Endothelial cell of umbilical vein (primary cell): Measurements from ENCODE around the gene PKD2L2. TPM values are rescaled to one million over a fixed set of nuclear protein-coding genes. Genes with fewer than 3 reads are reported as not detected.
A peak's percentile ranks its signal among the peaks of the same experiment; 100 is the strongest.

Source experiments
- BruUV-seq: library from RNA; stranded (reverse); fragments of 400-500 nt; replicated peaks from 2 replicates; lab custom pipeline; 2021; lab: Mats Ljungman, UMichigan
- CTCF ChIA-PET: fragments of 300-600, 350-600 bp; sonication (Branson Sonifier 250); formaldehyde crosslinking; loops from one replicate; lab custom pipeline; 2021; ENCODE audit warnings: antibody characterized with exemption, inconsistent platforms; lab: Charles Lee
- POLR2A ChIA-PET: fragments of 300-600, 350-600 bp; sonication (Branson Sonifier 250); formaldehyde crosslinking; loops from one replicate; lab custom pipeline; 2021; ENCODE audit warnings: antibody characterized with exemption, inconsistent platforms; lab: Charles Lee
- DNase-seq: peaks from one replicate; pipeline ENCODE4 v3.0.0-alpha.2; 2011; ENCODE audit warnings: low read depth, low spot score
- FAIRE-seq: peaks from 2 replicates; lab custom pipeline; 2011; peaks lifted over from hg19 to GRCh38; lab: Jason Lieb, UNC
- H2AFZ ChIP-seq: 2 replicates; pipeline ENCODE4 v1.6.0; 2012; ENCODE audit warnings: low read depth, low read length, control low read depth, inconsistent platforms
- H3K27ac ChIP-seq: 2 replicates; pipeline ENCODE4 v1.5.1; 2011; ENCODE audit warnings: low read depth, mild to moderate bottlenecking, control low read depth, low read length, moderate library complexity; ENCODE audit not compliant: insufficient read depth
- H3K27me3 ChIP-seq, 2 experiments: 2 replicates each; pipeline versions ENCODE4 v1.6.0 to v1.6.1; 2011; ENCODE audit warnings: low read length in 2 of 2, mixed read lengths in 1 of 2; ENCODE audit not compliant: control insufficient read depth in 2 of 2, insufficient read depth in 2 of 2
- H3K36me3 ChIP-seq, 2 experiments: 2 replicates in 1 of 2; 3 replicates in 1 of 2; pipeline ENCODE4 v1.5.1; 2011; ENCODE audit warnings: low read length in 2 of 2, mild to moderate bottlenecking in 1 of 2, moderate library complexity in 1 of 2; ENCODE audit not compliant: control insufficient read depth in 2 of 2, insufficient read depth in 2 of 2; ENCODE audit errors: extremely low read depth in 1 of 2
- H3K4me1 ChIP-seq: 3 replicates; pipeline ENCODE4 v1.5.1; 2011; ENCODE audit warnings: mild to moderate bottlenecking, low read length; ENCODE audit not compliant: control insufficient read depth, insufficient read depth; ENCODE audit errors: extremely low read depth
- H3K4me2 ChIP-seq: 2 replicates; pipeline ENCODE4 v1.6.1; 2011; ENCODE audit warnings: low read length, control low read depth, mixed read lengths; ENCODE audit not compliant: insufficient read depth
- H3K4me3 ChIP-seq, 3 experiments: fragments of 200-600 bp in 1 of 3; sonication (generic), shearing (Covaris generic) in 1 of 3; replicated peaks in 1 of 3; 2 replicates each; pipeline ENCODE4 v1.5.1; 2011 to 2016; ENCODE audit warnings: control low read depth in 3 of 3, low read length in 3 of 3, mild to moderate bottlenecking in 2 of 3, inconsistent platforms in 1 of 3, low read depth in 1 of 3, moderate library complexity in 1 of 3; ENCODE audit not compliant: insufficient read depth in 1 of 3
- H3K79me2 ChIP-seq: 2 replicates; pipeline ENCODE4 v1.6.0; 2012; ENCODE audit warnings: low read length, inconsistent platforms; ENCODE audit not compliant: control insufficient read depth, insufficient read depth
- H3K9ac ChIP-seq: replicated peaks from 2 replicates; pipeline ENCODE3; 2011; ENCODE audit warnings: low read length, control low read depth; ENCODE audit not compliant: insufficient read depth; ENCODE audit errors: extremely low read depth
- H3K9me1 ChIP-seq: replicated peaks from 3 replicates; pipeline ENCODE4 v1.6.0; 2011; ENCODE audit warnings: mild to moderate bottlenecking, low read length; ENCODE audit not compliant: control insufficient read depth, insufficient read depth; ENCODE audit errors: extremely low read depth
- H3K9me3 ChIP-seq: replicated peaks from 2 replicates; pipeline ENCODE4 v1.5.1; 2012; ENCODE audit warnings: low read length, inconsistent platforms; ENCODE audit not compliant: control insufficient read depth, insufficient read depth
- H4K20me1 ChIP-seq: replicated peaks from 2 replicates; pipeline ENCODE3; 2011; ENCODE audit warnings: mild to moderate bottlenecking, low read length; ENCODE audit not compliant: control insufficient read depth, insufficient read depth; ENCODE audit errors: extremely low read depth
- CTCF ChIP-seq, 2 donors: IDR thresholded peaks; 1 replicate in 1 of 2; 2 replicates in 1 of 2; pipeline ENCODE4 v1.5.1; 2011; ENCODE audit warnings: low read length in 2 of 2, mild to moderate bottlenecking in 2 of 2, moderate library complexity in 2 of 2, control low read depth in 1 of 2, inconsistent platforms in 1 of 2, low read depth in 1 of 2; ENCODE audit not compliant: insufficient read depth in 1 of 2; ENCODE audit errors: extremely low read depth in 1 of 2
- EZH2 ChIP-seq: IDR thresholded peaks from 2 replicates; pipeline ENCODE4 v1.6.1; 2012; ENCODE audit warnings: borderline replicate concordance, low read depth, mild to moderate bottlenecking, moderate library complexity, low read length, inconsistent platforms; ENCODE audit not compliant: severe bottlenecking
- FOS ChIP-seq: IDR thresholded peaks from 2 replicates; pipeline ENCODE4 v1.6.1; 2011; ENCODE audit warnings: mild to moderate bottlenecking, low read length, moderate library complexity, borderline replicate concordance; ENCODE audit not compliant: insufficient read depth
- GATA2 ChIP-seq: IDR thresholded peaks from 2 replicates; pipeline ENCODE4 v1.7.0; 2011; ENCODE audit warnings: low read depth, mild to moderate bottlenecking, moderate library complexity, mixed read lengths, low read length; ENCODE audit not compliant: insufficient read length, insufficient read depth
- JUN ChIP-seq: IDR thresholded peaks from 2 replicates; pipeline ENCODE4 v1.6.1; 2011; ENCODE audit warnings: borderline replicate concordance, low read depth; ENCODE audit not compliant: insufficient read length, insufficient read depth
- MYC ChIP-seq: IDR thresholded peaks from one replicate; pipeline ENCODE4 v1.6.1; 2011; ENCODE audit warnings: mild to moderate bottlenecking, low read depth, low read length
- POLR2A ChIP-seq: IDR thresholded peaks from 2 replicates; pipeline ENCODE4 v1.6.1; 2012; ENCODE audit warnings: low read depth, mild to moderate bottlenecking, control low read depth, low read length
- POLR2AphosphoS5 ChIP-seq: IDR thresholded peaks from 2 replicates; pipeline ENCODE4 v1.6.1; 2012; ENCODE audit warnings: low read depth, mild to moderate bottlenecking, control low read depth, low read length, moderate library complexity; ENCODE audit not compliant: insufficient read depth
- dilution Hi-C: fragments of 300-500 bp; cut with MboI; formaldehyde crosslinking; loops from one replicate; pipeline ENCODE4 v1.15.0; 2019; ENCODE audit warnings: low sequenced_read_pairs; ENCODE audit not compliant: extremely low pct_ligation_motif_present
- intact Hi-C: fragments of 100-400 bp; cut with micrococcal nuclease; formaldehyde crosslinking; loops from one replicate; pipeline ENCODE4 v1.10.0; 2022
- polyA plus RNA-seq, 4 experiments: library from polyadenylated mRNA; depleted of rRNA in 3 of 4; stranded (reverse) in 3 of 4; unstranded in 1 of 4; fragments of >200 nt; gene quantifications; 2 replicates each; pipeline versions ENCODE4 v1.2.1 to v1.2.3, GENCODE V29; 2011 to 2012; ENCODE audit warnings: missing spikeins in 1 of 4
- total RNA-seq: library from RNA; stranded (reverse); gene quantifications from 2 replicates; pipeline ENCODE4 v1.2.3, GENCODE V29; 2021
- TF ChIP-seq, protein P1 (sequence below): IDR thresholded peaks from 2 replicates; pipeline ENCODE4 v1.6.1; 2011; ENCODE audit not compliant: insufficient read depth, insufficient read length

PKD2L2 gene
- total and polyA plus RNA-seq, 2 donors (not counting 3 experiments of a cell fraction or from before 2014, with no cell fraction given): not detected

- dilution Hi-C loops (no loop called here), intact Hi-C loops (no loop called here)
- no peaks in the 10 kb centered on the region for H4K20me1 ChIP-seq
- peak overlapping the region; percentile 21 for H3K27ac ChIP-seq
- FAIRE-seq (peak; percentile 81), DNase-seq (peak; percentile 73)
- no peaks in the 10 kb centered on the region for H3K36me3 ChIP-seq
- POLR2A ChIA-PET: no interaction called here
- peaks cover 37% of the 10 kb centered on the region for H3K4me1 ChIP-seq
- no peaks in the 10 kb centered on the region for H3K9me1 ChIP-seq
- H3K9me3 ChIP-seq: no peaks in the 10 kb centered on the region
- no peak overlapping the region for H3K4me3 ChIP-seq
- CTCF ChIA-PET: interaction anchor here (0.7 to 3.6 kb wide), 7 partner anchors 13 to 173 kb away, joined by 3 to 14 read pairs (median 3); no protein-coding TSS in a partner anchor
- no peak overlapping the region for H3K4me2 ChIP-seq
- no peaks in the 10 kb centered on the region for H3K27me3 ChIP-seq
- no TSS peak for BruUV-seq
- H3K9ac ChIP-seq: no peak overlapping the region
- no peaks in the 10 kb centered on the region for H3K79me2 ChIP-seq
- H2AFZ ChIP-seq: no peak overlapping the region
- no peak for TF ChIP-seq MYC
- peak; percentile 64 for TF ChIP-seq GATA2
- peak; percentile 27 for TF ChIP-seq JUN
- TF ChIP-seq POLR2AphosphoS5: peak; percentile 25
- TF ChIP-seq FOS: peak; percentile 84
- no peak for TF ChIP-seq EZH2
These were observed 7.3 kb downstream of the PKD2L2 start for GRCh38 chr5:137896560-137896959.

DNA sequence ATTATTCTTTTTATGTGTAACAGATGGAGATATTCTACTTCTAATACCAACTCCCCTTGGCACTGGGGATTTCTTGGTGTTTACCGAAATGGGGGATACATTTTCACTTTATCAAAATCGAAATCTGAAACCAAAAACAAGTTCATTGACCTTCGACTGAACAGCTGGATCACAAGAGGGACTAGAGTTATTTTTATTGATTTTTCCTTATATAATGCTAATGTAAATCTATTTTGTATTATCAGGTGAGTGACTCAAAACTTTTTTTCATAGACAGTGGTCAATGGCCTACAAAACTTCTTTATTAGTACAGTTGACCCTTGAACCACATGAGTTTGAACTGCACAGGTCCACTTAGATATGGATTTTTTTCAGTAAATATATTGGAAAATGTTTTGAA, 10.2 kb downstream of the PKD2L2 start:
- Histone ChIP-seq H3K4me2 (no peak overlapping the region), H3K36me3 (no peaks in the 10 kb centered on the region), H3K9me1 (no peaks in the 10 kb centered on the region), H3K9me3 (no peaks in the 10 kb centered on the region), H4K20me1 (no peaks in the 10 kb centered on the region), H3K4me1 (peaks cover 24% of the 10 kb centered on the region), H2AFZ (no peak overlapping the region), H3K79me2 (no peaks in the 10 kb centered on the region), H3K27ac (no peak overlapping the region), H3K4me3 (no peak overlapping the region), H3K9ac (no peak overlapping the region), H3K27me3 (no peaks in the 10 kb centered on the region)
- no peak for DNase-seq
- TF ChIP-seq, protein P1, sequence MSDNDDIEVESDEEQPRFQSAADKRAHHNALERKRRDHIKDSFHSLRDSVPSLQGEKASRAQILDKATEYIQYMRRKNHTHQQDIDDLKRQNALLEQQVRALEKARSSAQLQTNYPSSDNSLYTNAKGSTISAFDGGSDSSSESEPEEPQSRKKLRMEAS: no peak
- TF ChIP-seq CTCF (IDR thresholded peaks at IDR 0.05; ENCODE audit: extremely low read depth in 1 of 2, insufficient read depth in 1 of 2, low read depth in 1 of 2, low read length in 2 of 2): no peak
- TF ChIP-seq EZH2: no peak
- no peak for TF ChIP-seq MYC
- no peak for TF ChIP-seq JUN
- no peak for TF ChIP-seq GATA2
- TF ChIP-seq POLR2A: no peak
- no peak for TF ChIP-seq FOS
- TF ChIP-seq POLR2AphosphoS5: no peak
- dilution Hi-C loops: no loop called here
- intact Hi-C loops: no loop called here
- ChIA-PET POLR2A (interaction anchor here (1.3 kb wide), 1 partner anchor 11 kb away, joined by 3 read pairs; the partner anchor contains the start of gene PKD2L2), CTCF (no interaction called here)
- no peak for FAIRE-seq
- no TSS peak for BruUV-seq
